ENCODE measurements around the gene PLXNB2.

Gene PLXNB2, protein sequence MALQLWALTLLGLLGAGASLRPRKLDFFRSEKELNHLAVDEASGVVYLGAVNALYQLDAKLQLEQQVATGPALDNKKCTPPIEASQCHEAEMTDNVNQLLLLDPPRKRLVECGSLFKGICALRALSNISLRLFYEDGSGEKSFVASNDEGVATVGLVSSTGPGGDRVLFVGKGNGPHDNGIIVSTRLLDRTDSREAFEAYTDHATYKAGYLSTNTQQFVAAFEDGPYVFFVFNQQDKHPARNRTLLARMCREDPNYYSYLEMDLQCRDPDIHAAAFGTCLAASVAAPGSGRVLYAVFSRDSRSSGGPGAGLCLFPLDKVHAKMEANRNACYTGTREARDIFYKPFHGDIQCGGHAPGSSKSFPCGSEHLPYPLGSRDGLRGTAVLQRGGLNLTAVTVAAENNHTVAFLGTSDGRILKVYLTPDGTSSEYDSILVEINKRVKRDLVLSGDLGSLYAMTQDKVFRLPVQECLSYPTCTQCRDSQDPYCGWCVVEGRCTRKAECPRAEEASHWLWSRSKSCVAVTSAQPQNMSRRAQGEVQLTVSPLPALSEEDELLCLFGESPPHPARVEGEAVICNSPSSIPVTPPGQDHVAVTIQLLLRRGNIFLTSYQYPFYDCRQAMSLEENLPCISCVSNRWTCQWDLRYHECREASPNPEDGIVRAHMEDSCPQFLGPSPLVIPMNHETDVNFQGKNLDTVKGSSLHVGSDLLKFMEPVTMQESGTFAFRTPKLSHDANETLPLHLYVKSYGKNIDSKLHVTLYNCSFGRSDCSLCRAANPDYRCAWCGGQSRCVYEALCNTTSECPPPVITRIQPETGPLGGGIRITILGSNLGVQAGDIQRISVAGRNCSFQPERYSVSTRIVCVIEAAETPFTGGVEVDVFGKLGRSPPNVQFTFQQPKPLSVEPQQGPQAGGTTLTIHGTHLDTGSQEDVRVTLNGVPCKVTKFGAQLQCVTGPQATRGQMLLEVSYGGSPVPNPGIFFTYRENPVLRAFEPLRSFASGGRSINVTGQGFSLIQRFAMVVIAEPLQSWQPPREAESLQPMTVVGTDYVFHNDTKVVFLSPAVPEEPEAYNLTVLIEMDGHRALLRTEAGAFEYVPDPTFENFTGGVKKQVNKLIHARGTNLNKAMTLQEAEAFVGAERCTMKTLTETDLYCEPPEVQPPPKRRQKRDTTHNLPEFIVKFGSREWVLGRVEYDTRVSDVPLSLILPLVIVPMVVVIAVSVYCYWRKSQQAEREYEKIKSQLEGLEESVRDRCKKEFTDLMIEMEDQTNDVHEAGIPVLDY (N-terminal part only)

GRCh38 chr22:50306753-50307749 is at the start of gene PLXNB2:
TSS of gene PLXNB2 (minus strand) at chr22:50307646. CDS start at chr22:50290584, 17,062 bp downstream.
- Histone ChIP-seq H3K36me3 (ENCODE audit: control insufficient read depth, insufficient read depth, low read length) (no peaks in the 10 kb centered on the region), H3K9ac (ENCODE audit: low read depth, low read length) (0 out of 2 replicates have a peak within 1 kb of the TSS, but pooled peaks have one; percentile 24), H3K27ac (ENCODE audit: low read depth, low read length) (no peak within 1 kb of the TSS), H3K27me3 (ENCODE audit: control insufficient read depth, insufficient read depth, low read length) (peaks cover 4% of the 10 kb centered on the region; the same call in 1 of the 2 replicates), H3K4me1 (ENCODE audit: control insufficient read depth, insufficient read depth, low read length) (peaks cover 15% of the 10 kb centered on the region), H3K4me3 (ENCODE audit: low read depth, low read length) (peak within 1 kb of the TSS; percentile 77), H3K9me3 (ENCODE audit: control insufficient read depth, insufficient read depth, low read length) (no peaks in the 10 kb centered on the region)

DNA sequence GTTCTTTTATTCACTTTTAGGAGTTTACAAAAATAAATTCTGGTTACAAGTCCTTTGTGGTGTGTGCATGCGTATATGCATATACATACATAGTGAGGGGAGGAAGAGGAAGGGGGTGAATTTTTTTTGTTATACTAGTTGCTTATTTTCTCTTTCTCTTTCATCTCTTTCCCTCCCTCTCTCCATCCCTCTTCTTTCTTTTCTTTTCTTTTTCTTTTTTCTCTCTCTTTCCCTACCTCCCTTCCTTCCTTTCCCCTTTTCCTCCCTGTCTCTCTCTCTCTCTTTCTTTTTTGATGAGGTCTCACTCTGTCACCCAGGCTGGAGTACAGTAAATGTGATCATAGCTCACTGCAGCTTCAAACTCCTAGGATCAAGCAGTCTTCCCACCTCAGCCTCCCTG is 49.8 kb upstream of the PLXNB2 start:
- peaks cover 14% of the 10 kb centered on the region for H3K36me3 ChIP-seq (ENCODE audit: control insufficient read depth, insufficient read depth, low read length)
- H3K4me3 ChIP-seq (ENCODE audit: low read depth, low read length), result no peak overlapping the region
- H3K4me1 ChIP-seq (ENCODE audit: control insufficient read depth, insufficient read depth, low read length), result no peaks in the 10 kb centered on the region

DNA sequence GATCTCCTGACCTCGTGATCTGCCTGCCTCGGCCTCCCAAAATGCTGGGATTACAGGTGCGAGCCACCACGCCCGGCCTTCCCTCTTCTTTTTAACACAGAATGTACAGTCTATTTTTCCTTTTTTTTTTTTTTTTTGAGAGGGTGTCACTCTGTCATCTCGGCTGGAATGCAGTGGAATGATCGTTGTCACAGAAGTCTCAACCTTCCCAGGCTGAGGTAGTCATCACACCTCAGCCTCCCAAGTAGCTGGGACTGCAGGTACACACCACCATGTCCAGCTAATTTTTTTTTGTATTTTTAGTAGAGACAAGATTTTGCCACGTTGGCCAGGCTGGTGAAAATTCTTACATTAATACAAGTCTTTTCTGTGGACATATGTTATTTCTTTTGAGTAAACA is 48.7 kb upstream of the PLXNB2 start:
- Histone ChIP-seq H3K4me3 (ENCODE audit: low read depth, low read length) (no peak overlapping the region), H3K27ac (ENCODE audit: low read depth, low read length) (no peak overlapping the region), H3K27me3 (ENCODE audit: control insufficient read depth, insufficient read depth, low read length) (no peaks in the 10 kb centered on the region), H3K4me1 (ENCODE audit: control insufficient read depth, insufficient read depth, low read length) (no peaks in the 10 kb centered on the region), H3K9ac (ENCODE audit: low read depth, low read length) (no peak overlapping the region), H3K9me3 (ENCODE audit: control insufficient read depth, insufficient read depth, low read length) (no peaks in the 10 kb centered on the region), H3K36me3 (ENCODE audit: control insufficient read depth, insufficient read depth, low read length) (peaks cover 19% of the 10 kb centered on the region)

More for the DNA sequence above, 49.8 kb upstream of the PLXNB2 start:
- Histone ChIP-seq H3K27me3 (ENCODE audit: control insufficient read depth, insufficient read depth, low read length) (no peaks in the 10 kb centered on the region), H3K9ac (ENCODE audit: low read depth, low read length) (no peak overlapping the region), H3K9me3 (ENCODE audit: control insufficient read depth, insufficient read depth, low read length) (no peaks in the 10 kb centered on the region), H3K27ac (ENCODE audit: low read depth, low read length) (no peak overlapping the region)

GRCh38 chr22:50348058-50348457 is 40.6 kb upstream of the PLXNB2 start:
- Histone ChIP-seq H3K4me3 (ENCODE audit: low read depth, low read length) (no peak overlapping the region), H3K9me3 (ENCODE audit: control insufficient read depth, insufficient read depth, low read length) (no peaks in the 10 kb centered on the region), H3K9ac (ENCODE audit: low read depth, low read length) (no peak overlapping the region), H3K27ac (ENCODE audit: low read depth, low read length) (no peak overlapping the region), H3K36me3 (ENCODE audit: control insufficient read depth, insufficient read depth, low read length) (peaks cover 13% of the 10 kb centered on the region), H3K4me1 (ENCODE audit: control insufficient read depth, insufficient read depth, low read length) (no peaks in the 10 kb centered on the region), H3K27me3 (ENCODE audit: control insufficient read depth, insufficient read depth, low read length) (no peaks in the 10 kb centered on the region)

- H3K27me3 ChIP-seq (ENCODE audit: control insufficient read depth, insufficient read depth, low read length), result no peaks in the 10 kb centered on the region
- no peak overlapping the region for H3K9ac ChIP-seq (ENCODE audit: low read depth, low read length)
- H3K4me3 ChIP-seq (ENCODE audit: low read depth, low read length), result no peak overlapping the region
- H3K4me1 ChIP-seq (ENCODE audit: control insufficient read depth, insufficient read depth, low read length), result 0 out of 2 replicates have a peak, but pooled peaks cover 2% of the 10 kb centered on the region
- no peaks in the 10 kb centered on the region for H3K9me3 ChIP-seq (ENCODE audit: control insufficient read depth, insufficient read depth, low read length)
- H3K36me3 ChIP-seq (ENCODE audit: control insufficient read depth, insufficient read depth, low read length), result peaks cover 5% of the 10 kb centered on the region
- H3K27ac ChIP-seq (ENCODE audit: low read depth, low read length), result no peak overlapping the region
Measured at GRCh38 chr22:50347157-50347556, 39.7 kb upstream of the PLXNB2 start.

GRCh38 chr22:50346470-50346869 is 39.0 kb upstream of the PLXNB2 start:
- Histone ChIP-seq H3K4me3 (ENCODE audit: low read depth, low read length) (no peak overlapping the region), H3K36me3 (ENCODE audit: control insufficient read depth, insufficient read depth, low read length) (peaks cover 3% of the 10 kb centered on the region; the same call in 1 of the 2 replicates), H3K9ac (ENCODE audit: low read depth, low read length) (no peak overlapping the region), H3K9me3 (ENCODE audit: control insufficient read depth, insufficient read depth, low read length) (no peaks in the 10 kb centered on the region), H3K27me3 (ENCODE audit: control insufficient read depth, insufficient read depth, low read length) (no peaks in the 10 kb centered on the region), H3K27ac (ENCODE audit: low read depth, low read length) (no peak overlapping the region), H3K4me1 (ENCODE audit: control insufficient read depth, insufficient read depth, low read length) (0 out of 2 replicates have a peak, but pooled peaks cover 2% of the 10 kb centered on the region)

DNA sequence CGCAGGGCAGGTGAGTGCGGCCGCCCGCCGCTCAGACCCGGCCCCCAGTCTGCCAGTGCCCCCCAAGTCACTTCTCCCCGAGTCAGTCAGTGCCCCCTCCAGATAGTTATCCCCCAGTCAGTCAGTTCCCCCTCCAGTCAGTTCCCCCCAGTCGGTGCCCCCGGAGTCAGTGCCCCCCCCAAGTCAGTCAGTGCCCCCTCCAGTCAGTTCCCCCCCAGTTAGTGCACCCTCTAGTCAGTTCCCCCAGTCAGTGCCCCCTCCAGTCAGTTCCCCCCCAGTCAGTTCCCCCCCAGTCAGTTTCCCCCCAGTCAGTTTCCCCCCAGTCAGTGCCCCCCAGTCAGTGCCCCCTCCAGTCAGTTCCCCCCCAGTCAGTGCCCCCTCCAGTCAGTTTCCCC is 36.1 kb upstream of the PLXNB2 start:
- Histone ChIP-seq H3K9ac (ENCODE audit: low read depth, low read length) (peak overlapping the region; percentile 65; the same call in 1 of the 2 replicates), H3K27me3 (ENCODE audit: control insufficient read depth, insufficient read depth, low read length) (no peaks in the 10 kb centered on the region), H3K27ac (ENCODE audit: low read depth, low read length) (peak overlapping the region; percentile 75), H3K4me3 (ENCODE audit: low read depth, low read length) (peak overlapping the region; percentile 88), H3K4me1 (ENCODE audit: control insufficient read depth, insufficient read depth, low read length) (0 out of 2 replicates have a peak, but pooled peaks cover 2% of the 10 kb centered on the region), H3K9me3 (ENCODE audit: control insufficient read depth, insufficient read depth, low read length) (no peaks in the 10 kb centered on the region), H3K36me3 (ENCODE audit: control insufficient read depth, insufficient read depth, low read length) (no peaks in the 10 kb centered on the region)

DNA sequence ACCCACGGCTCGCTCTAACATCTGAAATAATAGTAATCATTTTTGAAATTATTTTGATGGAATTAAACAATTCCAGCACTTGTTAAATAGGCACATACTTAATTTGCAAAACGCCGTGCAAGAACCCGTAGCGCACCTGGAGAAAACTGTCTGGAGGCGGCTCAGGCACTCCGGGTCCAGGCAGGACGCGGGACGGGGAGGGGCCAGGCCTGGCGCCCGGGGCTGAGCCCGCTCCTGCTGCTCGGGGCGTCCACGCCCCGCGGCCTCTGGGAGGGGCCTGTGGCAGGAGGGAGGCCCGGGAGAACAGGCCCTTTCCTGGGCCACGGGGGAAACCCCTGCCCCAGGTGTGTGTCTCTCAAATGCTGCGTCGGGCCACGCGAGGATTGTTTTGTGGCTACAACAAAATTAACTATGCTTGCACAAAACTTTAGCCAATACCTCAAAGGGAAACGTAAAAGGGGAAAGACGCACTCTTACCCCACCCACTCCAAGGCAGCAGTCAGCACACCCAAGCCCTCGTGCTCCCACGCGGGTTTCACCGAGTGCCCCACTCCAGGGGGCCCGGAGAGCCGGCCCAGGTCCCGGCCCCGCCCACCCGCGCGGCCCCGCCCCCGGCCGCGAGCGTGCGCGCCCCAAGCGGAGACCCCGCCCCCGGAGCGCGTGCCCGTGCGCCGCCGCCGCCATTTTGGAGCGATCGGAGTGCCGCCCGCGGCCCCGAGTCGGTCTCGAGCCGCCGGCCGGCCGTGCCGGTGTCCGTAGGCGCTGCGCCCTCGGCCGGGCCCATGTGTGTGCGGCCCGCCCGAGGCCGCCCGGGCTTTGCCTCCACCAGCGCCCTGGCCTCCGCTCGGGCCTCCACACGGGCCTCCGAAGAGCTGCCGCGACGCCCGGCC is 35.5 kb upstream of the PLXNB2 start, which contains the start of gene PPP6R2:
Gene PPP6R2, plus strand, starts transcription at position 677 of the 890 bp plus-strand sequence. CDS start 50,582 bp downstream, outside the sequence.
- H3K9me3 ChIP-seq (ENCODE audit: control insufficient read depth, insufficient read depth, low read length), result no peaks in the 10 kb centered on the region
- H3K27me3 ChIP-seq (ENCODE audit: control insufficient read depth, insufficient read depth, low read length), result no peaks in the 10 kb centered on the region
- H3K27ac ChIP-seq (ENCODE audit: low read depth, low read length), result peak within 1 kb of the TSS; percentile 78
- no peaks in the 10 kb centered on the region for H3K36me3 ChIP-seq (ENCODE audit: control insufficient read depth, insufficient read depth, low read length)
- H3K9ac ChIP-seq (ENCODE audit: low read depth, low read length), result peak within 1 kb of the TSS; percentile 65; the same call in 1 of the 2 replicates
- H3K4me1 ChIP-seq (ENCODE audit: control insufficient read depth, insufficient read depth, low read length), result 0 out of 2 replicates have a peak, but pooled peaks cover 2% of the 10 kb centered on the region
- peak within 1 kb of the TSS; percentile 88 for H3K4me3 ChIP-seq (ENCODE audit: low read depth, low read length)

All from HUES48 (cell line).